ENCODE data around the gene CDKN2C.
A peak's percentile ranks its signal among the peaks of the same experiment; 100 is the strongest.

The CDKN2C gene

DNA sequence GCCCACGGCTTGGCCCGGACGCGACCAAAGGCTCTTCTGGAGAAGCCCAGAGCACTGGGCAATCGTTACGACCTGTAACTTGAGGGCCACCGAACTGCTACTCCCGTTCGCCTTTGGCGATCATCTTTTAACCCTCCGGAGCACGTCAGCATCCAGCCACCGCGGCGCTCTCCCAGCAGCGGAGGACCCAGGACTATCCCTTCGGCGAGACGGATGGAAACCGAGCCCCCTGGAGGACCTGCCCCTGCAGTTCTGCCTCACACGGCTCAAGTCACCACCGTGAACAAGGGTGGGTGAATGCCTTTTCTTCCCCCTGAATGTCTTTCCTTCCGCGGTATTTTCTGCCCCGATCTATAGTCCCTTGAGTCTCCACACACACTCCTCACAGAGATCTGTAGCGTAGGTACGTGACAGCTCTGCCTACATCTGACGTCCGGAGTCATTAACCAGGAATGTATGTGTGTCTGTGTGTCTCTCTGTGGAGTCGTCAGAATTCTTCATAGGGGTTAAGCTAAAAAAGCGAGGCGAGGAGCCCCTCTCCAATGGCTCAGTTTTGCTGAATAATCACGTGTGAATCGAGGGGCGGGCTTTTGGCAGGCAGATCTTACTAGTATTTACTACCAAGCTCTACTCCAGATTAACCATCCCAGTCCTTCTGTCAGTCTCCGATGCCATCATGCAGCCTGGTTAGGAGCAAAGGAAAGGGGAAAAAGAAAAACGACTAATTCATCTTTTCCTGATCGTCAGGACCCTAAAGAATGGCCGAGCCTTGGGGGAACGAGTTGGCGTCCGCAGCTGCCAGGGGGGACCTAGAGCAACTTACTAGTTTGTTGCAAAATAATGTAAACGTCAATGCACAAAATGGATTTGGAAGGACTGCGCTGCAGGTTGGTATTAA is at the start of gene CDKN2C (continued):
- TF ChIP-seq HIC1 (tag by site-specific recombination; IDR thresholded peaks at IDR 0.05): 0 out of 2 replicates have a peak, but pooled peaks have one; percentile 25
- peak; percentile 66; the same call in 1 of the 2 replicates for TF ChIP-seq SP7 (tag by site-specific recombination; IDR thresholded peaks at IDR 0.05)
- no peak for TF ChIP-seq BCL6B (tag by site-specific recombination; IDR thresholded peaks at IDR 0.05)
- TF ChIP-seq, protein P1, sequence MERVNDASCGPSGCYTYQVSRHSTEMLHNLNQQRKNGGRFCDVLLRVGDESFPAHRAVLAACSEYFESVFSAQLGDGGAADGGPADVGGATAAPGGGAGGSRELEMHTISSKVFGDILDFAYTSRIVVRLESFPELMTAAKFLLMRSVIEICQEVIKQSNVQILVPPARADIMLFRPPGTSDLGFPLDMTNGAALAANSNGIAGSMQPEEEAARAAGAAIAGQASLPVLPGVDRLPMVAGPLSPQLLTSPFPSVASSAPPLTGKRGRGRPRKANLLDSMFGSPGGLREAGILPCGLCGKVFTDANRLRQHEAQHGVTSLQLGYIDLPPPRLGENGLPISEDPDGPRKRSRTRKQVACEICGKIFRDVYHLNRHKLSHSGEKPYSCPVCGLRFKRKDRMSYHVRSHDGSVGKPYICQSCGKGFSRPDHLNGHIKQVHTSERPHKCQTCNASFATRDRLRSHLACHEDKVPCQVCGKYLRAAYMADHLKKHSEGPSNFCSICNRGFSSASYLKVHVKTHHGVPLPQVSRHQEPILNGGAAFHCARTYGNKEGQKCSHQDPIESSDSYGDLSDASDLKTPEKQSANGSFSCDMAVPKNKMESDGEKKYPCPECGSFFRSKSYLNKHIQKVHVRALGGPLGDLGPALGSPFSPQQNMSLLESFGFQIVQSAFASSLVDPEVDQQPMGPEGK (tag by site-specific recombination; IDR thresholded peaks at IDR 0.05): peak; percentile 72
- peak; percentile 33 for TF ChIP-seq ZNF501 (tag by site-specific recombination; IDR thresholded peaks at IDR 0.05)
- 0 out of 2 replicates have a peak, but pooled peaks have one; percentile 37 for TF ChIP-seq ZNF660 (tag by site-specific recombination; IDR thresholded peaks at IDR 0.05)
- no peak for TF ChIP-seq SETDB1 (IDR thresholded peaks at IDR 0.05; ENCODE audit: insufficient read length, low read length)
- no peak for TF ChIP-seq HOXA7 (CRISPR knock-in tag; IDR thresholded peaks at IDR 0.05; ENCODE audit: borderline replicate concordance)
- peak; percentile 18; the same call in 1 of the 2 replicates for TF ChIP-seq ZNF341 (tag by site-specific recombination; IDR thresholded peaks at IDR 0.05; ENCODE audit: low read depth)
- TF ChIP-seq ZNF561 (tag by site-specific recombination; IDR thresholded peaks at IDR 0.05; ENCODE audit: borderline replicate concordance): peak; percentile 67; the same call in 1 of the 2 replicates
- 0 out of 2 replicates have a peak, but pooled peaks have one; percentile 25 for TF ChIP-seq EGR2 (tag by site-specific recombination; IDR thresholded peaks at IDR 0.05; ENCODE audit: low read depth)
- peak; percentile 84; the same call in 1 of the 2 replicates for TF ChIP-seq IKZF3 (tag by site-specific recombination; IDR thresholded peaks at IDR 0.05)
- peak; percentile 84 for TF ChIP-seq ZXDB (tag by site-specific recombination; IDR thresholded peaks at IDR 0.05)
- TF ChIP-seq ZNF76 (tag by site-specific recombination; IDR thresholded peaks at IDR 0.05; ENCODE audit: borderline replicate concordance, low read depth): peak; percentile 73
- peak; percentile 47; the same call in 1 of the 2 replicates for TF ChIP-seq ZNF394 (tag by site-specific recombination; IDR thresholded peaks at IDR 0.05; ENCODE audit: borderline replicate concordance)
- TF ChIP-seq ZNF302 (tag by site-specific recombination; IDR thresholded peaks at IDR 0.05; ENCODE audit: low read depth): no peak
- TF ChIP-seq ZBTB48 (tag by site-specific recombination; IDR thresholded peaks at IDR 0.05): peak; percentile 89
- TF ChIP-seq ELK4 (IDR thresholded peaks at IDR 0.05; ENCODE audit: borderline replicate concordance, low read depth, low read length): no peak
- peak; percentile 57; the same call in 1 of the 2 replicates for TF ChIP-seq ZNF2 (tag by site-specific recombination; IDR thresholded peaks at IDR 0.05)
- TF ChIP-seq ZNF548 (tag by site-specific recombination; IDR thresholded peaks at IDR 0.05): no peak
- peak; percentile 67 for TF ChIP-seq ZNF843 (tag by site-specific recombination; IDR thresholded peaks at IDR 0.05)
- TF ChIP-seq, protein P2, sequence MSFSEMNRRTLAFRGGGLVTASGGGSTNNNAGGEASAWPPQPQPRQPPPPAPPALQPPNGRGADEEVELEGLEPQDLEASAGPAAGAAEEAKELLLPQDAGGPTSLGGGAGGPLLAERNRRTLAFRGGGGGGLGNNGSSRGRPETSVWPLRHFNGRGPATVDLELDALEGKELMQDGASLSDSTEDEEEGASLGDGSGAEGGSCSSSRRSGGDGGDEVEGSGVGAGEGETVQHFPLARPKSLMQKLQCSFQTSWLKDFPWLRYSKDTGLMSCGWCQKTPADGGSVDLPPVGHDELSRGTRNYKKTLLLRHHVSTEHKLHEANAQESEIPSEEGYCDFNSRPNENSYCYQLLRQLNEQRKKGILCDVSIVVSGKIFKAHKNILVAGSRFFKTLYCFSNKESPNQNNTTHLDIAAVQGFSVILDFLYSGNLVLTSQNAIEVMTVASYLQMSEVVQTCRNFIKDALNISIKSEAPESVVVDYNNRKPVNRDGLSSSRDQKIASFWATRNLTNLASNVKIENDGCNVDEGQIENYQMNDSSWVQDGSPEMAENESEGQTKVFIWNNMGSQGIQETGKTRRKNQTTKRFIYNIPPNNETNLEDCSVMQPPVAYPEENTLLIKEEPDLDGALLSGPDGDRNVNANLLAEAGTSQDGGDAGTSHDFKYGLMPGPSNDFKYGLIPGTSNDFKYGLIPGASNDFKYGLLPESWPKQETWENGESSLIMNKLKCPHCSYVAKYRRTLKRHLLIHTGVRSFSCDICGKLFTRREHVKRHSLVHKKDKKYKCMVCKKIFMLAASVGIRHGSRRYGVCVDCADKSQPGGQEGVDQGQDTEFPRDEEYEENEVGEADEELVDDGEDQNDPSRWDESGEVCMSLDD (tag by site-specific recombination; IDR thresholded peaks at IDR 0.05): peak; percentile 28; the same call in 1 of the 2 replicates
- TF ChIP-seq ZNF184 (tag by site-specific recombination; IDR thresholded peaks at IDR 0.05): 0 out of 2 replicates have a peak, but pooled peaks have one; percentile 54
- peak; percentile 47; the same call in 1 of the 2 replicates for TF ChIP-seq ZNF362 (tag by site-specific recombination; IDR thresholded peaks at IDR 0.05)
- peak; percentile 46; the same call in 1 of the 2 replicates for TF ChIP-seq ZNF596 (tag by site-specific recombination; IDR thresholded peaks at IDR 0.05)

All from HEK293 (cell line).